HEK293 (cell line): ENCODE results near the gene ZNF766.

Experiments used
- CTCF ChIP-seq: fragments of 450-650 bp; formaldehyde crosslinking; IDR thresholded peaks from 2 replicates; pipeline ENCODE4 v1.5.1; 2016; ENCODE audit warnings: missing biosample characterization, missing genetic modification characterization
- ZNF274 ChIP-seq, 2 experiments: fragments of 200-500 bp in 1 of 2; fragments of 450-650 bp in 1 of 2; sonication (Bioruptor generic) in 1 of 2; formaldehyde crosslinking in 1 of 2; IDR thresholded peaks; 2 replicates each; pipeline versions ENCODE4 v1.5.1 to v1.6.1; 2014 to 2016; ENCODE audit warnings: borderline replicate concordance in 1 of 2, inconsistent platforms in 1 of 2, low read length in 1 of 2, missing biosample characterization in 1 of 2, missing genetic modification characterization in 1 of 2

GRCh38 chr19:52221031-52221430, 48.4 kb upstream of the ZNF766 start:
- TF ChIP-seq CTCF: no peak
- no peak for TF ChIP-seq ZNF274 (IDR thresholded peaks at IDR 0.05; ENCODE audit: low read length)
- no peak for TF ChIP-seq ZNF274 (tag by site-specific recombination; IDR thresholded peaks at IDR 0.05; ENCODE audit: borderline replicate concordance)
